Measurements from ENCODE around the gene RHOA.

DNA sequence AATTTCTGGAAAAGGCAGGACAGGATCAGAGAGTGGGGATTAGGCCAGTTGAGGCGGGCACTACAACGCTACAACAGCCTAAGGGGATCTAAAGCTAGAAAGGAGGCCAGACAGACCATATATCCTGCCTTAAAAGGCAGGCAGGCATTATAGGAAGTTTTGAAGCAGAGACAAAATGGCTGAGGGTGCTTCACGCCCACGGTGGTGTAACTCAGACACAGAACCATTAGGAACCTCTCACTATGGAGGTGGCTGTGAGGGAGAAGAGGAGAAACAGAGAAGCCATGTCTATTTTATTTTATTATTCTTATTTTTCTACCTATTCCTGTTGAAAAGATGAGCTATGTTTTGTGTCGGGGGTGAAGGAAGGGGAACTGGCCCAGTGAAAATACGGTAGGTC lies 69.8 kb downstream of the RHOA start:
- TF ChIP-seq CTCF (IDR thresholded peaks at IDR 0.05; ENCODE audit: low read depth, low read length, missing input control) (no peak), JUND (IDR thresholded peaks at IDR 0.05) (no peak), RAD21 (IDR thresholded peaks at IDR 0.05) (no peak)
- TF ChIP-seq, protein P1, sequence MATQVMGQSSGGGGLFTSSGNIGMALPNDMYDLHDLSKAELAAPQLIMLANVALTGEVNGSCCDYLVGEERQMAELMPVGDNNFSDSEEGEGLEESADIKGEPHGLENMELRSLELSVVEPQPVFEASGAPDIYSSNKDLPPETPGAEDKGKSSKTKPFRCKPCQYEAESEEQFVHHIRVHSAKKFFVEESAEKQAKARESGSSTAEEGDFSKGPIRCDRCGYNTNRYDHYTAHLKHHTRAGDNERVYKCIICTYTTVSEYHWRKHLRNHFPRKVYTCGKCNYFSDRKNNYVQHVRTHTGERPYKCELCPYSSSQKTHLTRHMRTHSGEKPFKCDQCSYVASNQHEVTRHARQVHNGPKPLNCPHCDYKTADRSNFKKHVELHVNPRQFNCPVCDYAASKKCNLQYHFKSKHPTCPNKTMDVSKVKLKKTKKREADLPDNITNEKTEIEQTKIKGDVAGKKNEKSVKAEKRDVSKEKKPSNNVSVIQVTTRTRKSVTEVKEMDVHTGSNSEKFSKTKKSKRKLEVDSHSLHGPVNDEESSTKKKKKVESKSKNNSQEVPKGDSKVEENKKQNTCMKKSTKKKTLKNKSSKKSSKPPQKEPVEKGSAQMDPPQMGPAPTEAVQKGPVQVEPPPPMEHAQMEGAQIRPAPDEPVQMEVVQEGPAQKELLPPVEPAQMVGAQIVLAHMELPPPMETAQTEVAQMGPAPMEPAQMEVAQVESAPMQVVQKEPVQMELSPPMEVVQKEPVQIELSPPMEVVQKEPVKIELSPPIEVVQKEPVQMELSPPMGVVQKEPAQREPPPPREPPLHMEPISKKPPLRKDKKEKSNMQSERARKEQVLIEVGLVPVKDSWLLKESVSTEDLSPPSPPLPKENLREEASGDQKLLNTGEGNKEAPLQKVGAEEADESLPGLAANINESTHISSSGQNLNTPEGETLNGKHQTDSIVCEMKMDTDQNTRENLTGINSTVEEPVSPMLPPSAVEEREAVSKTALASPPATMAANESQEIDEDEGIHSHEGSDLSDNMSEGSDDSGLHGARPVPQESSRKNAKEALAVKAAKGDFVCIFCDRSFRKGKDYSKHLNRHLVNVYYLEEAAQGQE (IDR thresholded peaks at IDR 0.05): no peak
